Measurements from ENCODE around the gene LAMA1.

Gene LAMA1

DNA sequence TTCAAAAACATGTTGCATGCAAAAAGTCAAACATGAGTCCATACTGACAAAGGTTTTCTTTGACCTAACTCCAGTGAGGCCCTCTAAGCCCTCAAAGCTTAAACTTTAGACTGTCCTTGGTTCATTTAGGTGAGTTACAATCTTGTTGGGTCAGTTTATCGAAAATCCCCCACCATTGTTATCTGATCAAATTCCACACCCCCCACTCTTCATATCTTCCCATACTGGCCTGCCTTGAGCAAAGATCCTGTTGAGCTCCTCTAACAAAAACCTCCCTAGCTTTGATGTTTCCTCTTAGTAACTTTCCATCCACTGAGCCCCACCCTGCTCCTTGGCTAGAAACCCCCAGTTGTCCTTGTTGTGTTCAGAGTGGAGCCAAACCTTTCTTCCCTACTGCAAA, 194.4 kb downstream of the LAMA1 start:
- no peak for DNase-seq (ENCODE audit: extremely low read depth, low read depth)
- TF ChIP-seq, protein P1, sequence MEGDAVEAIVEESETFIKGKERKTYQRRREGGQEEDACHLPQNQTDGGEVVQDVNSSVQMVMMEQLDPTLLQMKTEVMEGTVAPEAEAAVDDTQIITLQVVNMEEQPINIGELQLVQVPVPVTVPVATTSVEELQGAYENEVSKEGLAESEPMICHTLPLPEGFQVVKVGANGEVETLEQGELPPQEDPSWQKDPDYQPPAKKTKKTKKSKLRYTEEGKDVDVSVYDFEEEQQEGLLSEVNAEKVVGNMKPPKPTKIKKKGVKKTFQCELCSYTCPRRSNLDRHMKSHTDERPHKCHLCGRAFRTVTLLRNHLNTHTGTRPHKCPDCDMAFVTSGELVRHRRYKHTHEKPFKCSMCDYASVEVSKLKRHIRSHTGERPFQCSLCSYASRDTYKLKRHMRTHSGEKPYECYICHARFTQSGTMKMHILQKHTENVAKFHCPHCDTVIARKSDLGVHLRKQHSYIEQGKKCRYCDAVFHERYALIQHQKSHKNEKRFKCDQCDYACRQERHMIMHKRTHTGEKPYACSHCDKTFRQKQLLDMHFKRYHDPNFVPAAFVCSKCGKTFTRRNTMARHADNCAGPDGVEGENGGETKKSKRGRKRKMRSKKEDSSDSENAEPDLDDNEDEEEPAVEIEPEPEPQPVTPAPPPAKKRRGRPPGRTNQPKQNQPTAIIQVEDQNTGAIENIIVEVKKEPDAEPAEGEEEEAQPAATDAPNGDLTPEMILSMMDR (IDR thresholded peaks at IDR 0.05; ENCODE audit: low read depth, low read length), result no peak

DNA sequence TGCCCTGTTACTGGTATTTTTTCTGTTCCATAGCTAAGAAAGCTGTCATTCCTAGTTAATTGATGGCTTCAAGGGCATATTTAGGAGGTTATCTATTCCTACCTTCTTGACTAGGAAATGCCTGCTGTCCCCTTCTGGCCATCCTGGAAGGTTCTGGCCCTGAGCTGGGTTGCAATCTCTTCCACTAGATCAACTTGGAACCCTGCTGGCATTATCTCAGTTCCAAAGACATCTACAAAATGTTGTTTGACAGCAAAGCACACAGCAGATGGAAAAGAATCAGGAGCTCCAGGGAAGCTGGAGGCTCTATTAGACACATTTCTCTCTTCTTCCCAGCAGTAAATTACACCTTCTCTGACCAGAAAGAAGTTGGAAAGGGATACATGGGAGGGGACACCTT, 196.0 kb downstream of the LAMA1 start:
- TF ChIP-seq, protein P1 (IDR thresholded peaks at IDR 0.05; ENCODE audit: low read depth, low read length), result no peak
- DNase-seq (ENCODE audit: extremely low read depth, low read depth), result no peak

DNA sequence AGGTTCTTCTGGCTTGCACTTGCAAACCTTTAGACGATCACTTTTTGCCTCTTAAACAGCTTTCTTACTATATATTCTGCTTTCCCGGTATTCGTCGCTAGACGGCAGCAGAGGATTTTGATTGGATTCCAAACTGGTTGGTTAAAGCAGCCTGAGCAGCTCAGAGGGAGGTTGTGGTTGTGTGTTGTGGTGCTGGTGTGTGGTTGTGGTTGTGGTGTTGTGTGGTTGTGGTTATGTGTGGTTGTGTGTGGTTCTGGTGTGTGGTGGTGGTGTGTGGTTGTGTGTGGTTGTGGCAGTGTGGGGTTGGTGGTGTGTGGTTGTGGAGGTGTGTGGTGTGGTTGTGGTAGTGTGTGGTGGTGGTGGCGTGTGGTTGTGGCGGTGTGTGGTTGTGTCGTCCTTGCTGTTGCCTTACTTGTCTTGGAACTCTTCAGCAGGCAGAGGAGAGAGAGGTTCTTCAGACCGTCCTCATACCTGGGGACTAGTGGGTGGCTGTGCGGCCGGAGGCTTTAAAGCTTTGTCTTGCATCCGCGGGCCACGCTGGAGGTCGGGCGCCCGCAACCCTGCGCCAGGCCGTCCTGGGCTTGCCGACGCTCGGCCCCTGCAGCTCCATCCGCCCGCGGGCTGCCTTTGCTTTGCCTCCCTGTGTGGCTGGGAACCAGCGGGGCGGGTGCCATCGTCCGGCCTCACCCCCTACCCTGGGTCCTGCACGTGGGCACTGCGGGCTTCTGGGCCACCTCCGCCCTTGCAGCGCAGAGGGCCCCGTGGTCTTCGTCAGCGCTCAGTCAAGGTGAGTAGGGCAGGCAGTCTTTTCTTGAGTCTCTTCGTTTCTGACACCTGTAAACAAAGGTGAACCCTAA, 197.3 kb downstream of the LAMA1 start:
- peak; percentile 18 for DNase-seq (ENCODE audit: extremely low read depth, low read depth)

DNA sequence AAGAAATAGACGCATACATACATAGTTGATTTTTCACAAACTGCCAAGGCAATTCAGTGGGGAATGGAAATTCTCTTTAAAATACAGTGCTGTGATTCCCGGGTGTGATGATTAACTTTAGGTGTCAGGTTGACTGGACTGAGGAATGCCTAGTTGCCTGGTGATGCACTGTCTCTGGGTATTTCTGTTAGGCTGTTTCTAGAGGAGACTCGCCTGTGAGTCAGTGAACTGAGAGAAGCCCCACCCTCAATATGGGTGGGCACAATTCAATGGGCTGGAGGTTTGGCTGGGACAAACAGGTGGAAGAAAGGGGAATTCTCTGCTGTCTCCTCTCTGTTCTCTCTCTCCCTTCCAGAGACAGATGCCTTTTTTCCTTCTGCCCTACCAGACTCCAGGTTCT, 200.5 kb downstream of the LAMA1 start:
- no peak for DNase-seq (ENCODE audit: extremely low read depth, low read depth)
- TF ChIP-seq, protein P1 (IDR thresholded peaks at IDR 0.05; ENCODE audit: low read depth, low read length), result no peak

More for the DNA sequence above, 197.3 kb downstream of the LAMA1 start:
- TF ChIP-seq, protein P1 (IDR thresholded peaks at IDR 0.05; ENCODE audit: low read depth, low read length), result peak; percentile 90

DNA sequence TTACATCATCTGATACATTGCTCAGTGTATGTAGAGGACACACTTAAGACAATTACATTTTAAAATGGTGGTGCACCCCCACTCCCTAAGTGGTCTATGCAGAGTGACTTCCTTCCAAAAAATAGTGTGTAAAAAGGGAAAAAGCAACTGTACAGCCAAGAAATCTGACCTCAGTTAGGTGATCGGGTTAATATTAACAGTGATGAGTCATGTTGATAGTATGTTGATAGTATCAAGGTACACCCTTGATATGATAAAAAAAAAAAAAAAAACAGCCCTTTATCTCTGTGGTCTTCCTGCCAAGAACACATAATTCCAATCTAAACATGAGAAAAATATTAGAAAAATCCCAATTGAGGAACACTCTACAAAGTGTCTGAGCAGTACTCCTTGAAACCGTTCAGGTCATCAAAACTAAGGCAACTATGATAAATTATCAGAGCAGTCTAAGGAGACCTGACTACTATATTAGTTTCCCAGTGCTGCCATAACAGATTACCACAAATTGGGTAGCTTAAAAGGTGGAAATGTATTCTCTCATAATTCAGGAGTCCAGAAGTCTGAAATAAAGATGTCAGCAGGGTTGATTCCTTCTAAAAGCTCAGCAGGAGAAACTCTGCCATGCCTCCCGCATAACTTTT, 216.2 kb downstream of the LAMA1 start:
- TF ChIP-seq, protein P1 (IDR thresholded peaks at IDR 0.05; ENCODE audit: low read depth, low read length), result no peak
- no peak for DNase-seq (ENCODE audit: extremely low read depth, low read depth)

DNA sequence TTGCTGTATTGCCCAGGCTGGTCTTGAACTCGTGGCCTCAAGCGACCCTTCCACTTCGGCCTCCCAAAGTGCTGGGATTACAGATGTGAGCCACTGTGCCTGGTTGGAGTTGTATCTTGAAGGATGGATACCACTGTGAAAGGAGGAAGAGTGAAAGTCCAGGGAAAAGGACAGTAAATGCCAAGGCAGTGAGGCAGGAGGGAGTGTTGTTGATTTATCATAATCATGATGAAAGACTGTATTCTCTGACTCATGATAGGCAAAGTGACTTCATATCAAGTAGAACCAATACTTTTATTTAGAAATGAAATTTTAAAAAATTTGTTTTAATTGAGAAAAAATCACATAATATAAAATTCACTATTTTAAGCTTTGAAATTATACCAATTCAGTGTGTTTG, 225.8 kb downstream of the LAMA1 start:
- no peak for DNase-seq (ENCODE audit: extremely low read depth, low read depth)
- TF ChIP-seq, protein P1 (IDR thresholded peaks at IDR 0.05; ENCODE audit: low read depth, low read length), result no peak
